ENCODE measurements around the gene CD22.

DNA sequence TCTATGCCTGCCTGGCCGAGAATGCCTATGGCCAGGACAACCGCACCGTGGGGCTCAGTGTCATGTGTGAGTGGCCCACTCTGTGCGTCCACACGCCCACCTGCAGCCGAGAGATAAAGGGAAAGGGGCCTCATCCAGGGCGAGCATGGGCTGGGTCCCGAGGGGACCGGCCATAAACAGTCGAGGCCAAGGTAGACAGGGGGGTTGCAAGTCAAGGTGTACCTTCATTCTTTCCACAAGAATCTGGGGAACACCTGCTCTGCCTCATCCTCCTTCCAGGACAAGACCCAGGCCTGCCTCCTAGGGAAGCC, 28.7 kb upstream of the CD22 start:
- TF ChIP-seq, protein P1, sequence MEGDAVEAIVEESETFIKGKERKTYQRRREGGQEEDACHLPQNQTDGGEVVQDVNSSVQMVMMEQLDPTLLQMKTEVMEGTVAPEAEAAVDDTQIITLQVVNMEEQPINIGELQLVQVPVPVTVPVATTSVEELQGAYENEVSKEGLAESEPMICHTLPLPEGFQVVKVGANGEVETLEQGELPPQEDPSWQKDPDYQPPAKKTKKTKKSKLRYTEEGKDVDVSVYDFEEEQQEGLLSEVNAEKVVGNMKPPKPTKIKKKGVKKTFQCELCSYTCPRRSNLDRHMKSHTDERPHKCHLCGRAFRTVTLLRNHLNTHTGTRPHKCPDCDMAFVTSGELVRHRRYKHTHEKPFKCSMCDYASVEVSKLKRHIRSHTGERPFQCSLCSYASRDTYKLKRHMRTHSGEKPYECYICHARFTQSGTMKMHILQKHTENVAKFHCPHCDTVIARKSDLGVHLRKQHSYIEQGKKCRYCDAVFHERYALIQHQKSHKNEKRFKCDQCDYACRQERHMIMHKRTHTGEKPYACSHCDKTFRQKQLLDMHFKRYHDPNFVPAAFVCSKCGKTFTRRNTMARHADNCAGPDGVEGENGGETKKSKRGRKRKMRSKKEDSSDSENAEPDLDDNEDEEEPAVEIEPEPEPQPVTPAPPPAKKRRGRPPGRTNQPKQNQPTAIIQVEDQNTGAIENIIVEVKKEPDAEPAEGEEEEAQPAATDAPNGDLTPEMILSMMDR (IDR thresholded peaks at IDR 0.05 in 8 of 11, conservative IDR thresholded peaks at IDR 0.05 in 3 of 11), result no peak
- TF ChIP-seq POLR2AphosphoS5 (IDR thresholded peaks at IDR 0.05), result no peak
- TF ChIP-seq POLR2A (IDR thresholded peaks at IDR 0.05), result no peak
